ENCODE results near the gene GJE1. TPM values are rescaled to one million over a fixed set of nuclear protein-coding genes. Genes with fewer than 3 reads are reported as not detected.
"Not testable (repeated sequence)": the region's sequence is repeated elsewhere in the genome, so short reads cannot be mapped to it uniquely, and the experiment has no call there.

GJE1 gene, protein sequence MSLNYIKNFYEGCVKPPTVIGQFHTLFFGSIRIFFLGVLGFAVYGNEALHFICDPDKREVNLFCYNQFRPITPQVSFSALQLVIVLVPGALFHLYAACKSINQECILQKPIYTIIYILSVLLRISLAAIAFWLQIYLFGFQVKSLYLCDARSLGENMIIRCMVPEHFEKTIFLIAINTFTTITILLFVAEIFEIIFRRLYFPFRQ
- polyA plus RNA-seq (2014; cell fraction: cytosol; rRNA removed), result not detected in 2 replicates
- not detected in 2 replicates for polyA plus RNA-seq (2014; cell fraction: nucleus; rRNA removed)

DNA sequence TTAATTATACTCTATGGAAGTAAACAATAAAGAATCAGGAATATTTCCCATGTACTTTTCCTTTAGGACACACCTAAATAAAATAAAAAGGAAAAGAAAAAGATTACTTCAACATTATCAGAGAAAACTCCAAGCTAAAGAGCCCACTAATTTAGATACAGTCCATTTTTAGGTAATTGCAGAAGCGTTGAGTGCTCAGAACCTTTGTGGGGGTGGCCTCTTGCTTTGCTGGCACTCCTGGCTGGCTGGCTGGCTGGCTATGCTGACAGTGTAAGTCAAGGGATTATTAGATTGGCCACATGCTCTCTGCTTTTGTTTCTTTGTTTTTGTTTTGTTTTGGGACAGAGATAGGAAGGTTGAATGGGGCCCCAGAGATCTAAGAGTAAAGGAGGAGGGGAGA lies at the start of gene GJE1:
Gene GJE1, plus strand, starts transcription at position 301 of the 400 bp plus-strand sequence. CDS start 234 bp downstream, outside the sequence.
- no peak for DNase-seq (ENCODE audit: low spot score)

DNA sequence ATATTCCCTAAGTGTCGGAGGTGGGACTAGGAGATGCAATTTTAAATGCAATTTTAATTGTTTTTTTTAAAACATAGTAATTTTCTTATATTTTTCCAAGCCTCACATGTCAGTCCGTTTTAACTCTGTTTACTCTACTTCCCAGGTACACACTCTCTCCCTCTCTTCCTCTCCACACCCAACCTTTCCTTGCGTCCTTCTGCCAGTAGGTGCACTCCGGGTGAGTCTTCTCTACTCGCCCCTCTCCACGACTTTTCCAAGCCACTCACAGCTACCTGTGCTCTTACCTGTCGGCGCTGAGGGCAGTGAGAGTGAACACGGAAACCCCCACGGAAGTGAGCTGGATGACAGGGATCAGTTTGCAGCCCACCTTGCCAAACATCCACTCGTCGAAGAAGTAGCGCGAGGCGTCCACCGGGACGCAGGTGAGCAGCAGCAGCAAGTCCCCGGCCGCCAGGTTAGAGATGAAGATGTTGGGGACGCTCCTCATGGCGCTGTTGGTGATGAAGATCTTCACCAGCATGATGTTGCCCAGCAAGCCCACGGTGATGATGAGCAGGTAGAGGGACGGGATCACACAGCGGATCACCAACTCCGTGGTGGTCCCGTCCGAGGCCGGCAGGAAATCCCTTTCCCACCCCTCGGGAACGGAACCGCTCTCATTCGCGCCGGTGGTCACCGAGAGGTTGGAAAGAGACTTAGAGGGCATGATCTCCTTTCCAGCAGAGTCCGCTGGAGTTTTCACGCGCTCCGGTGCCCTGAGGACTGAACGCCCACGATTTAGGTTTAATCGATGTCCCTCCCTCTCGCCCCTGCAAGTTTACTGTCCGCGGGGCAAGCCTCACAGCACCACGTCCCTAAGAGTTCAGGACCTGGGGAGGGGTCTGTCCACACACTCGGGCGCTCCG lies 44.5 kb upstream of the GJE1 start:
- no peak for DNase-seq (ENCODE audit: low spot score)

DNA sequence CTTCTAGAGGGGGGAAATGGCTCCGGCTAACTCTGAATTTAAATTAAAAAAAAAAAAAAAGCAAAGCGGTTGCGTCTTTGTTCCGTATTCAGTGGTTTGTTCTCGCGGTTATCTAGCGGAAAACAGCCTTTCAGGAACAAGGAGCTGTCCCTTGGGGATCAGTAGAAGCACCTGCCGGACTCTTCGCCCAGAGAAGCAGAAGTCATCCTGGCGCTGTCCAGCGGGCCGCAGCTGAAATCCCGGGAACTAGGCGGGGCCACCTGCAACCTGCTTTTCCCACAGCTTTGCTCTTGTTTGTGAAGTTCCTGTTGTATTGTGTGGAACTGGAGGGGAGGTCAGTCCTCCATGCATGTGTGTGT lies 43.9 kb upstream of the GJE1 start:
- DNase-seq (ENCODE audit: low spot score), result peak; percentile 7

DNA sequence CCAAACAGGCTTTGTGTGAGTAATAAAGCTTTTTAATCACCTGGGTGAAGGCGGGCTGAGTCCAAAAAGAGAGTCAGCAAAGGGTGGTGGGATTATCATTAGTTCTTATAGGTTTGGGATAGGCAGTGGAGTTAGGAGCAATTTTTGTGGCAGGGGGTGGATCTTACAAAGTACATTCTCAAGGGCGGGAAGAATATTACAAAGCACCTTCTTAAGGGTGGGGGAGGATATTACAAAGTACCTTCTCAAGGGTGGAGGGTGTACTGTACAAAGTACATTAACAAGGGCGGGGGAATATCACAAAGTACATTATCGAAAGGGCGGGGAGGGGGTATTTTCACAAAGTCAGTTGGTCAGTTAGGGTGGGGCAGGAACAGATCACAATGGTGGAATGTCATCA lies 27.9 kb upstream of the GJE1 start:
- DNase-seq (ENCODE audit: low spot score), result not testable (repeated sequence)

DNA sequence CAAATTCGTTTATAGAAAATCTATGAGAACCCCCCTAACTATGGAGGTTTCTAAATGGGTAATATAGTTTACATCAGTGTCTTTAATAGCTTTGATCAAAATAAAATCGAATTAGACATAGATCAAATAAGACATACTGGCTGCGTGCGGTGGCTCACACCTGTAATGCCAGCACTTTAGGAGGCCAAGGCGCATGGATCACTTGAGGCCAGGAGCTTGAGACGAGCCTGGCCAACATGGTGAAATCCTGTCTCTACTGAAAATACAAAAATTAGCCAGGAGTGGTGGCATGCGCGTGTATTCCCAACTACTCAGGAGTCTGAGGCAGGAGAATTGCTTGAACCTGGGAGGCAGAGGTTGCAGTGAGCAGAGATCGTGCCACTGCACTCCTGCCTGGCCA lies 21.9 kb upstream of the GJE1 start:
- not testable (repeated sequence) for DNase-seq (ENCODE audit: low spot score)

DNA sequence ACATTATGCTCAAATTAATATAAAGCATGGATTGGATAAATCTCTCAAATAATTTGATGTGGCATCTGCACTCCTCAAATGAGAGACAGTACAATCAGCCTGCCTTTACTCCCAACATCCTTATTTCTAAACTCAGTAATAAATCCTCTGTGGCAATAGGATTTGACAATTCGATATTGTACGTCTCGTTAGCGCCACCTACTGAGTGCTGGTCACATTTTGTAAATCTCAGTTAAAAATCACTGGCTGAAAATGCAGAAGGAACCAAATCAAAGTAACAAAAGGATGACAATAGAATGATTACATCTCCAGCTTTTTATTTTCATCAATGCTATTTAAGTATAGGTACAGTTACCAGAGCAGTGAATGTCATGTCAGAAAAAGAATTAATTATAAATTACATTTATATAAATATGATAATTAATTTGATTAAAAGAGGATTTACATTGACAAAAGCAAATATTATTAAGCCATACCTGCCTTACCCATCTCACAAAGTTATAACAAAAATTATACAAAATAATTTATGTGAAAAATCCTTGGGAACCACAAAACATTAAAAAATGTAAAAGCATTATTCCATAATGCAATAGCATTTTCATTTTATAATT lies 20.2 kb upstream of the GJE1 start:
- DNase-seq (ENCODE audit: low spot score), result peak; percentile 79

DNA sequence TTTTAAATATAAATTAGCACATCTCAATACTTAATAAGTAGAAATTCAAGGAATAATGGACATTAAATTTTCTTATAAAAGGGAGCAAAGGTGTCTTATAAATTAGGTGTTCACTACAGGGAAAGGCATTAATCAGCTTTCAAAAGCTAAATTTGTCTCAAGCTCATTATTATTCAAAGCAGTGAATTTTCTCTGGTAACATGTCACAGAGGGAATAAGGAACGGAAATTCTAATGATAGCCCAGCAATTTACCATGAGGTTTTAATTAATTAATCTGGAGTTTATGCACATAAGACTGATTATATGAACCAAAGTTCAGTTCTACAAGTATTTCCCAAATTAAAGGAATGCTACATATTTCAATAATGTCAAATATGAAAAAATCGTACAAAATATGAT lies 15.4 kb upstream of the GJE1 start:
- DNase-seq (ENCODE audit: low spot score), result no peak

DNA sequence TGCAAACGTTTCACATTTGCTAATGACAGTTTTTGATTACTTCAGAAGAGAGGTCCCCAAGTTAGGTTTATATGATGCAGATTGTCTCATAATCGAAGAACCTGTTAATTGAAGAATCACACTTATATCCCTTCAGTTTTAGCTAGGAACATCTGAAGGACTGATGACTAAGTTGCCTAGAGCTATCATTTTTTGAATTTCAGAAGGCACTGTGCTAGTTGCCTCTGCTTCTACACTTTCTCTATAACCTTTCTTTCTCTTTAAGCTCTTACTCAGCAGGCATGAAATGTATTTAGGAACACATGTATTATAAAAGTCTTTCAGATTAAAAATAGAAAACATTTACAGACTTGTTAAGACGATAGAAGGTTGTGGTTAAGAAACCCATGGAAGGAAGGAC lies 14.4 kb upstream of the GJE1 start:
- no peak for DNase-seq (ENCODE audit: low spot score)

DNA sequence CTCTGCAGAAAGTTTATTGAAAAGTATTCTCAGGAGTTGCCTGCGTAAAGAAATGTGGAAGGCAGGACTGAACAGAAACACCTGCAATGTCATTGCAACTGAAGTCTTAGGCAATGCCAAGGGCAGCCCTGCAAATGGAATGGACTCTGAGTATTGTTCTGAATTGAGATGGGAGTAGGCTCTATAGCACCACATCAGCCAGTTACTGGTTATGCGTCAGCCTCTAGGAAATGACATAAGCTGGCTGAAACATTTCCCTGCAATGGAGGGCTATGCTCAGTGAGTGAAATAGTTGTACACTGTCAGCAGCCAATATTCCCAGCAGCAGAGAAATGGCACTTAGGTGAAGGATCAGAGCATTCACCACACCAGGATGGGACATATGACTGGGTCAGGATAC lies 13.8 kb upstream of the GJE1 start:
- DNase-seq (ENCODE audit: low spot score), result no peak

DNA sequence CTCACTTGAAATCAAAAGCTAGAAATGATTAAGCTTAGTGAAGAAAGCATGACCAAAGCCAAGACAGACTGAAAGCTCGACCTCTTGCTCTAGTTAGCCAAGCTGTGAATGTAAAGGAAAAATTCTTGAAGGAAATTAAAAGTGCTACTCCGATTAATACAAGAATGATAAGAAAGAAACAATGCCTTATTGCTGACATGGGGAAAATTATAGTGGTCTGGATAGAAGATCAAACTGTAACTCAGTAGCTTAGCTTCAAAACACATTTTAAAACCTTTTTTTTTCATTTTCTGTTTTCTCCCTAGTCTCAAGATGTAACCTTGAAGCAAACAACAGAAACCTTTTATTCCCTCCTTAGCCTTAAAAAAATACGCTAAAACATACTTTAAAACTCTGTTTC lies 11.4 kb upstream of the GJE1 start:
- DNase-seq (ENCODE audit: low spot score), result no peak

DNA sequence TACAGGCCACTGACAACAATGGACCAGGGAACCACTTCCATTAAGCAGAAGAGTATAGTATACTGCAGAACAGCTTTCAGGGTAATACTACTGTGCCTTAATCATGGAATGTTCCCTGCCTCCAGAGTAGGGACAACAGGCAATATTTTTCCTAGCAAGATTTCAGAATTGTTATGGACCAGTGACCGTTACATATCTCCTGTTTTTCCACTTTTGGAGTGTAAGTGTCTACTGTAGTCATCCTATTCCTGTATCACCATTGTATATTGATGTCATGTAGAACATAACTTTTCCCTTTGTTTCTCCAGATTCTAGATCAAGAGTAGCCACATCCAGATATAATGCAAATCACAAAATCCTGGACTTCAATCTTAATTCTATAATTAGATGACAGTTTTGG lies 1.9 kb upstream of the GJE1 start:
- DNase-seq (ENCODE audit: low spot score), result no peak

DNA sequence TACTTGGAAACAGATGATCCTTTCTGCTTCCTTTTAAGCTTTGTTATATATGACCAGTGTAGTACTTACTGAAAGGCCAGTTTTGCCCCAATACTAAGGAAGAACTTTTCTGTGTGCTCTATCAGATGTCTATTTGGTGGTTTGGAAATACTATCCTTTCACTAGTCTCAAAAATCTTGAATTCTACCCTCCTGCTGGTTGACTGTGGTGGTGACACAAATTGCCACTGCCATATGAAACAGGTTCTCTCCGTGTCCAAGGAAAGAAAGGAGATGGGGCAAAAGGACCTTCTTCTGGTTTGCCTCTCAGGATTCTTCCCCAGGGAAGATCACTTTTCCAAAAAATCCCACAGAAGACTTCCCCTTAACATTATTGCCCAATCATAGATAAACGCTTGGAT lies 6.2 kb downstream of the GJE1 start:
- no peak for DNase-seq (ENCODE audit: low spot score)

DNA sequence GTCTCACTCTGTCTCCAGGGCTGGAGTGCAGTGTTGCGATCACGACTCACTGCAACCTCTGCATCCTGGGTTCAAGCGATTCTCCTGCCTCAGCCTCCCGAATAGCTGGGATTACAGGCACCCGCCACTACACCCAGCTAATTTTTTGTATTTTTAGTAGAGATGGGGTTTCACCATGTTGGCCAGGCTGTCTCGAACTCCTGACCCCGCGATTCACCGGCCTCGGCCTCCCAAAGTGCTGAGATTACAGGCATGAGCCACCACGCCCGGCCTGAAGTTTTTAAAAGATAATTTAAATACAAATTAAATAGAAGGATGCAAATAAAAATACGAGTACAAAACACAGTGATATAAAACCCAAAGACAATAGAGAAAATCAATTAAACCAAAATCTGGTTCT lies 8.8 kb downstream of the GJE1 start:
- not testable (repeated sequence) for DNase-seq (ENCODE audit: low spot score)

DNA sequence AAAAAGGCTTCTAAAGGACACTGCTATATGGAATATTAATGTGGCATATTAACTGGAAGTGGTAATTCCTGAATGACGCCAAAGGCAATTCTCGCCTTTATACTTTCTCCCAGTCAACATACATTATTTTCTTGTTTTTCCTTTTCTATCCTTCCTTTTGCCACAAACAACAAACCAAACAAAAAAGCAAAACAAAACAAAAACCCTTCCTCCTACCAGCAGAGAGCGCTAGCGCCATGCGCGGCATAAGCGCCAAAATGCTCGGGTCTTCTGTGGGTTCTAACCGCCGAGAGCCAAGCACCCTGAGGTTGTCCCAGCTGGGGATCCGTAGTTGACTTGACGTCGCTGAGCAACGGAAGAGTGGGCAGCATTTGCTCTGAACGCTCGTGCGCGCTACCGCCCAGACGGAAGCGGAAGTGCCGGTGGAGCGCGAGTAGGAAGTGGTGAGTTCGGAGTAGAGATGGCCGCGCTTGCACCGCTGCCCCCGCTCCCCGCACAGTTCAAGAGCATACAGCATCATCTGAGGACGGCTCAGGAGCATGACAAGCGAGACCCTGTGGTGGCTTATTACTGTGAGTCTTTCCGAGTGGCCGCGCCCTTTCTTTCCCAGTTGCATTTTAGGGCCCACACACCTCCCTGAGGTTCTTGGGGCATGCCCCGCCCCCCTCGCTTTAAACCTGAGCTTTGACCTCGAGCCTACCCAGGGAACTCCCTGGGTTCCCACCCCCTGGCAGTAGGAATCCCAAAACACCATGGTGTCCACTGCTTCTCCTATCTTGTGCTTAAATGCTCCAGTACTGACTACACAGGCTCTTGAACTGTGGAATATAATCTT lies 14.3 kb downstream of the GJE1 start, which contains the start of the genes NMBR and VTA1:
Gene NMBR, minus strand, starts transcription at position 295 of the 835 bp plus-strand sequence. CDS start 58,464 bp downstream, outside the sequence.
Gene VTA1, plus strand, starts transcription at position 436 of the 835 bp plus-strand sequence. Its CDS starts 25 bp downstream, at position 461.
- DNase-seq (ENCODE audit: low spot score), result peak; percentile 99

DNA sequence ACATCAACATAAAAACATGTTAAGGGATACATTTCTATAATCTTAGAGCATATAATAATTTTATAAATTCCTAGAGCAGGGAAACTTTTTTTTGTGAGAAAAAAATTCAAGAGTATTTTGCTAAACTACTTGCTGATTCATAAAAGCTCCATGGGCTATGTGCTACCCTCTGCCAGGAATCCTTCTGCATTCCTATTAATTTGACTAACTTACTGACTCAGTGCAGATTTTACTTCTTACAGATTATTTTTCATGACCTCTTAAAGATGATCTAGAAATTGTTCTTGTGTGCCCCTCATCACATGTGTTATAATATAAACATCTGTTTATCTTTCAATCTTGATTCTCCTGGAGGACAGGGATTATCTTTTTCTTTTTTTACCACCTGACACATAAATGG lies 20.0 kb downstream of the GJE1 start:
- no peak for DNase-seq (ENCODE audit: low spot score)

DNA sequence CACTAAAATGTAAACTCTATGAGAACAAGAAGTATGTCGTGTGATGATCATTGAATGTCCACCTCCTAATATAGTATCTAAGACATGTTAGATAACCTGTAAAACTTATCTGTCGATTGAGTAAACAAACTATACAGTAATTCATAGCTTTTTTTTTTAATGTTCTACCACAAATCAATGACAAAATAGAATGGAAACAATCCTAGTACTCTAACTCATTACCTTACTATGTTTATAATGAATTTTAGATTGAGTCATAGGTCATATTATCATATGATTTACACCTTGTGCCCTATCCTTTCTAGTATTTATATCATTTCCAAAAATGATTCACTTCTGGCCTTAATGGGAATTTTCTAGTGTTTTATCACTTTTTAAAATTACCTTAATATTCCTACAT lies 20.5 kb downstream of the GJE1 start:
- no peak for DNase-seq (ENCODE audit: low spot score)

DNA sequence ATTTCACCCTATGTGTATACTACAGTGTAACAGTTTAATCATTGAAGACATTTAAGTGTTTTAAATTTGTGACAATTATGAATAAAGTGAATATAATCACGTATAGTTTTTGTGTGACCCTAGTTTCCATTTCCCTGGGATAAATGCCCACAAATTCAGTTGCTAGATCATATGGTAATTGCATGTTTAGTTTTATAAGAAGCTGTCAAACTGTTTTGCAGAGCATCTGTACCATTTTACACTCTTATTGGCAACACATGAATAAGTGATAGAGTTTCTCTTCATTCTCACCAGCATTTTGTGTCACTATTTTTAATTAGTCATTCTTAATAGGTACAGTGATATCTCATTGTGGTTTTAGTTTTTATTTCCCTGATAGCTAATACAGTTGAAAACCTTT lies 21.6 kb downstream of the GJE1 start:
- DNase-seq (ENCODE audit: low spot score), result no peak

DNA sequence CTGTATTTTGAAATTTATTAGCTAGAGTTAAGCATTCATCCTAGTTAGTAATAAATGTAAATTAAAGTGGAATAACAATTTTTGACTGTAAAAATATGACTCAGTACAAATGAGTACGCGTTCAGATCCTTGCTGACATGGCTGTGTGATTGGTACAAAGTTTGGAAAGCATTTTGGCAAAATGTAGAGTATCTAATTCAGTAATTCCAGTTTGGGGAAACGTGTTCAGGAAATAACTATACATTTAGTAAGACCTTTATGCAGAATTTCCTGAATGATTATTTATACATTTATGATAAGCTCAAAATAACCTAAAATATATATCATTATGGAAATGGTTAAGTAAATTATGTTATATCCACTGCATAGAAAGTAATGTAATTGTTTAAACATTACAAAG lies 22.4 kb downstream of the GJE1 start:
- DNase-seq (ENCODE audit: low spot score), result no peak

DNA sequence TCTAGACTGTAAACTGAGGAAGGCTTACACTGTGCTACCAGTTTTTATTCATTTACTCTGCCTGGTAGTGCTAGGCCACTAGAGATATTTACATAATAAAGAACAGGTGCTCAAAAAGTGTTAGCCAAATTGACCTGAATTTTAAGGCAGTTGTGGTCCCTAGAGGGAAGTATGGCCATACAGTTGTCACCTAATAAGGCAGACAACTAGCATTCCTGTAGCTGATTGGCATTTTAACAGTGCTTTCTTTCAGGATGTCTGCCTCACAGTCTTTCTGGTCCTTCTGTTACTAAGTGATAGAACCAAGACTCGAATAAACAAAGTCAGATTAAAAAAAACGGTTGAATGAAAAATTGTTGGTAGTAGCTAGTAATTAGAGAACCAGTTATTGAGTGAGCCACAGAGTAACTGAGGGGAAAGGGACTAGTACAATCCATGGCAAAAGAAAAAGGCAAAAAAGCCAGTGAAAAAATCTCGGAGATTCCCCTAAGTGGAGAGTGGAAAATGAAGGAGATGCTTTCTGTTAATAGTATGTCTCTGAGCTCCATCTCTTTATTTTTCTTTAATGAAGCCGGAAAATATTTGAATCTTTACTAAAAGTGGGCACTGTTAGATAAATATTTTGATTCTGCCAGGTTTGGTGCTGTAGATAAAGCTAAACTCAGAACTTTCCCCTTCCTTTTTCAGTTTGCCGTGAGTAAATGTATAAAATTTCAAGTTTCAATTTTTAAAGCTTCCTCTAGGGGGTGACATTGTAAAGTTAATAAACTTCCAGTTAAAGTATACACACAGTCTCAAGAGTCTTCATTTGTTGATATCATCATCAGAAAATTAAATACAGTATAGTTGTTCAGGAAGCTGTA lies 23.4 kb downstream of the GJE1 start:
- DNase-seq (ENCODE audit: low spot score), result no peak

DNA sequence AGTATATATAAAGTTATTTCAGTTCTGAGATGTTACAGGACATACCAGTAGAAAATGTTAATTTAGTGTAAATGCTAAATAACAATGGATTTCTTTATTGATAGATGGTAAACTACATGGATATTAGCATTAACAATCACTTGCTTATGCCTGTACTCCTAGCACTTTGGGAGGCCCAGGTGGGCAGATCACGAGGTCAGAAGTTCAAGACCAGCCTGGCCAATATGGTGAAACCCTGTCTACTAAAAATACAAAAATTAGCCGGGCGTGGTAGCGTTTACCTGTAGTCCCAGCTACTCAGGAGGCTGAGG lies 24.0 kb downstream of the GJE1 start:
- DNase-seq (ENCODE audit: low spot score), result not testable (repeated sequence)

DNA sequence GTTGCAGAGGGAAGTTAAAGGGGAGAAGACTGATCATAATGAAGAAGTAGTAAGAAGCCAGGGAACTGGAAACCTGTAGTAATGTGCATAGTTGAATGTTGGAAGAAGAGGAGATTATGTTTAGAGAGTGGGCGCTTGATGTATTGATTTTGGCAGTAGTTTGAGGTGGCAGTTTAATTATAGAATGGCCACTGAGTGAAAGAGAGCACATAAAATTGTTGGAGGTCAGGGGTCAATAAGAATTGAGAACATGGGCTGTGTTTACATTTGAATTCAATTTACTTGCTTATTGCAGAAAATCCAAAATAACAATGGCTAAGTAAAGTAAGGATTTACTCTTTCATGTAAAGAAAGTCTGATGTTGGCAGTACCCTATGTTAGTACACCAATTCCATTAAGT lies 30.1 kb downstream of the GJE1 start:
- no peak for DNase-seq (ENCODE audit: low spot score)
